ENCODE results near the gene NRBP1. TPM values are rescaled to one million over a fixed set of nuclear protein-coding genes. Genes with fewer than 3 reads are reported as not detected.

Gene NRBP1
- total and polyA plus RNA-seq, 9 of the 15 experiments (the other 6 are each of a cell fraction or from before 2014, with no cell fraction given), result 2.9 to 84.5 (median 36.9) TPM

- TF ChIP-seq FOXM1 (IDR thresholded peaks at IDR 0.05; ENCODE audit: low read depth), result peak; percentile 41; the same call in 1 of the 2 replicates
- no peak for TF ChIP-seq FOXM1 (CRISPR knock-in tag; IDR thresholded peaks at IDR 0.05; ENCODE audit: low read depth)
- TF ChIP-seq MBD2 (IDR thresholded peaks at IDR 0.05; ENCODE audit: borderline replicate concordance, low read depth), result peak; percentile 64; the same call in 1 of the 2 replicates
- TF ChIP-seq CREB3 (tag; conservative IDR thresholded peaks at IDR 0.05; ENCODE audit: low read depth), result peak; percentile 78
- TF ChIP-seq ARID3B (CRISPR knock-in tag; IDR thresholded peaks at IDR 0.05; ENCODE audit: borderline replicate concordance), result peak; percentile 67; the same call in 1 of the 2 replicates
- peak; percentile 89 for TF ChIP-seq ZNF395 (CRISPR knock-in tag; IDR thresholded peaks at IDR 0.05)
- no peak for TF ChIP-seq HDAC3 (IDR thresholded peaks at IDR 0.05; ENCODE audit: borderline replicate concordance, partially characterized antibody)
- TF ChIP-seq NEUROD1 (IDR thresholded peaks at IDR 0.05; ENCODE audit: borderline replicate concordance, low read depth, low read length, partially characterized antibody), result peak; percentile 69
- TF ChIP-seq EP300 (IDR thresholded peaks at IDR 0.05; ENCODE audit: low read length), result peak; percentile 40
- TF ChIP-seq HBP1 (CRISPR knock-in tag; IDR thresholded peaks at IDR 0.05), result 0 out of 2 replicates have a peak, but pooled peaks have one; percentile 27
- peak; percentile 39; the same call in 1 of the 2 replicates for TF ChIP-seq HINFP (tag; conservative IDR thresholded peaks at IDR 0.05; ENCODE audit: low read depth)
- no peak for TF ChIP-seq MEIS2 (IDR thresholded peaks at IDR 0.05; ENCODE audit: partially characterized antibody)
- TF ChIP-seq ZNF263 (CRISPR knock-in tag; IDR thresholded peaks at IDR 0.05; ENCODE audit: borderline replicate concordance), result peak; percentile 46; the same call in 1 of the 2 replicates
- TF ChIP-seq MAFF (IDR thresholded peaks at IDR 0.05; ENCODE audit: low read length), result peak; percentile 17; the same call in 1 of the 2 replicates
- TF ChIP-seq ELF1 (tag; IDR thresholded peaks at IDR 0.05), result peak; percentile 89
- TF ChIP-seq NR1H2 (CRISPR knock-in tag; IDR thresholded peaks at IDR 0.05), result 0 out of 2 replicates have a peak, but pooled peaks have one; percentile 49
Measured at GRCh38 chr2:27409321-27410073, 18.9 kb upstream of the NRBP1 start, which contains the start of gene PPM1G (continued).

Measured in K562 (cell line).